GM23338 (cell line): Measurements from ENCODE around the gene ZNF70.

ENCODE experiments used
- CREB1 ChIP-seq: fragments of 250-450 bp; sonication (Bioruptor Pico); IDR thresholded peaks from 2 replicates; pipeline ENCODE4 v1.5.0; 2020; ENCODE audit warnings: low read depth, mild to moderate bottlenecking, moderate library complexity
- EZH2 ChIP-seq: fragments of 200-600 bp; sonication (generic); IDR thresholded peaks from one replicate; pipeline ENCODE4 v1.8.0; 2017; ENCODE audit warnings: antibody characterized with exemption, mild to moderate bottlenecking, low read depth; ENCODE audit not compliant: unreplicated experiment
- EZH2phosphoT487 ChIP-seq: fragments of 200-600 bp; sonication (generic); IDR thresholded peaks from one replicate; pipeline ENCODE4 v1.8.1; 2018; ENCODE audit warnings: antibody characterized with exemption; ENCODE audit not compliant: unreplicated experiment
- JUNB ChIP-seq: IDR thresholded peaks from one replicate; pipeline ENCODE4 v1.6.1; 2016; ENCODE audit warnings: antibody characterized with exemption; ENCODE audit not compliant: unreplicated experiment
- NANOG ChIP-seq: IDR thresholded peaks from 2 replicates; pipeline ENCODE4 v1.6.1; 2016; ENCODE audit warnings: antibody characterized with exemption, borderline replicate concordance
- POLR2AphosphoS5 ChIP-seq: IDR thresholded peaks from 2 replicates; pipeline ENCODE4 v1.6.1; 2016; ENCODE audit warnings: antibody characterized with exemption, low read depth
- ZNF114 ChIP-seq: fragments of 250-450 bp; sonication (Bioruptor Pico); IDR thresholded peaks from 2 replicates; pipeline ENCODE4 v1.5.0; 2020; ENCODE audit warnings: mild to moderate bottlenecking, moderate library complexity
- ZNF331 ChIP-seq: fragments of 250-450 bp; sonication (Bioruptor Pico); IDR thresholded peaks from 2 replicates; pipeline ENCODE4 v1.5.0; 2020; ENCODE audit warnings: low read depth, mild to moderate bottlenecking, moderate library complexity
- TF ChIP-seq, protein P1 (sequence below), 2 experiments: fragments of 200-600 bp in 1 of 2; sonication (generic) in 1 of 2; conservative IDR thresholded peaks; 2 replicates each; pipeline versions ENCODE4 v1.5.1 to v1.6.1; 2016 to 2017; ENCODE audit warnings: antibody characterized with exemption in 2 of 2, low read depth in 2 of 2, mild to moderate bottlenecking in 2 of 2, moderate library complexity in 1 of 2
- TF ChIP-seq, protein P2 (sequence below): IDR thresholded peaks from one replicate; pipeline ENCODE4 v1.6.1; 2018; ENCODE audit warnings: antibody characterized with exemption; ENCODE audit not compliant: unreplicated experiment

DNA sequence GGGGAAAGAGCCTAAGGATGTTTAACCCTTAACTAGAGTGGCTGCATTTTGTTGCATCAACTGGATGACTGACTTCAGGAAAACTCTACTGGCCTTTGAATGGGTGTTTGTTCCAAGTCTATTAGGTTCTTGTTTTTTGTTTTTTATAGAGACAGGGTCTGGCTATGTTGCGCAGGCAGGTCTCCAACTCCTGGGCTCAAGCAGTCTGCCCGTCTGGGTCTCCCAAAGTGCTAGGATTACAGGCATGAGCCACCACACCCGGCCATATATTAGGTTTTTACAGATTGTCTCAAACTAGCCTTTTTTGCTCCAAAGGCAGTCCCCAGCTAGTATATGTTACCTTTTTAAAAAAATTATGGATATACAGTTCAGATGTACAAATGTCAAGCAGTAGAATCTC lies 37.0 kb upstream of the ZNF70 start:
- TF ChIP-seq CREB1 (CRISPR knock-in tag) (no peak), EZH2phosphoT487 (no peak), EZH2 (no peak), POLR2AphosphoS5 (no peak), JUNB (no peak), NANOG (no peak), ZNF331 (CRISPR knock-in tag) (no peak), ZNF114 (CRISPR knock-in tag) (no peak)
- TF ChIP-seq, protein P1, sequence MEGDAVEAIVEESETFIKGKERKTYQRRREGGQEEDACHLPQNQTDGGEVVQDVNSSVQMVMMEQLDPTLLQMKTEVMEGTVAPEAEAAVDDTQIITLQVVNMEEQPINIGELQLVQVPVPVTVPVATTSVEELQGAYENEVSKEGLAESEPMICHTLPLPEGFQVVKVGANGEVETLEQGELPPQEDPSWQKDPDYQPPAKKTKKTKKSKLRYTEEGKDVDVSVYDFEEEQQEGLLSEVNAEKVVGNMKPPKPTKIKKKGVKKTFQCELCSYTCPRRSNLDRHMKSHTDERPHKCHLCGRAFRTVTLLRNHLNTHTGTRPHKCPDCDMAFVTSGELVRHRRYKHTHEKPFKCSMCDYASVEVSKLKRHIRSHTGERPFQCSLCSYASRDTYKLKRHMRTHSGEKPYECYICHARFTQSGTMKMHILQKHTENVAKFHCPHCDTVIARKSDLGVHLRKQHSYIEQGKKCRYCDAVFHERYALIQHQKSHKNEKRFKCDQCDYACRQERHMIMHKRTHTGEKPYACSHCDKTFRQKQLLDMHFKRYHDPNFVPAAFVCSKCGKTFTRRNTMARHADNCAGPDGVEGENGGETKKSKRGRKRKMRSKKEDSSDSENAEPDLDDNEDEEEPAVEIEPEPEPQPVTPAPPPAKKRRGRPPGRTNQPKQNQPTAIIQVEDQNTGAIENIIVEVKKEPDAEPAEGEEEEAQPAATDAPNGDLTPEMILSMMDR (conservative IDR thresholded peaks at IDR 0.05; ENCODE audit: low read depth in 2 of 2), result no peak
- TF ChIP-seq, protein P2, sequence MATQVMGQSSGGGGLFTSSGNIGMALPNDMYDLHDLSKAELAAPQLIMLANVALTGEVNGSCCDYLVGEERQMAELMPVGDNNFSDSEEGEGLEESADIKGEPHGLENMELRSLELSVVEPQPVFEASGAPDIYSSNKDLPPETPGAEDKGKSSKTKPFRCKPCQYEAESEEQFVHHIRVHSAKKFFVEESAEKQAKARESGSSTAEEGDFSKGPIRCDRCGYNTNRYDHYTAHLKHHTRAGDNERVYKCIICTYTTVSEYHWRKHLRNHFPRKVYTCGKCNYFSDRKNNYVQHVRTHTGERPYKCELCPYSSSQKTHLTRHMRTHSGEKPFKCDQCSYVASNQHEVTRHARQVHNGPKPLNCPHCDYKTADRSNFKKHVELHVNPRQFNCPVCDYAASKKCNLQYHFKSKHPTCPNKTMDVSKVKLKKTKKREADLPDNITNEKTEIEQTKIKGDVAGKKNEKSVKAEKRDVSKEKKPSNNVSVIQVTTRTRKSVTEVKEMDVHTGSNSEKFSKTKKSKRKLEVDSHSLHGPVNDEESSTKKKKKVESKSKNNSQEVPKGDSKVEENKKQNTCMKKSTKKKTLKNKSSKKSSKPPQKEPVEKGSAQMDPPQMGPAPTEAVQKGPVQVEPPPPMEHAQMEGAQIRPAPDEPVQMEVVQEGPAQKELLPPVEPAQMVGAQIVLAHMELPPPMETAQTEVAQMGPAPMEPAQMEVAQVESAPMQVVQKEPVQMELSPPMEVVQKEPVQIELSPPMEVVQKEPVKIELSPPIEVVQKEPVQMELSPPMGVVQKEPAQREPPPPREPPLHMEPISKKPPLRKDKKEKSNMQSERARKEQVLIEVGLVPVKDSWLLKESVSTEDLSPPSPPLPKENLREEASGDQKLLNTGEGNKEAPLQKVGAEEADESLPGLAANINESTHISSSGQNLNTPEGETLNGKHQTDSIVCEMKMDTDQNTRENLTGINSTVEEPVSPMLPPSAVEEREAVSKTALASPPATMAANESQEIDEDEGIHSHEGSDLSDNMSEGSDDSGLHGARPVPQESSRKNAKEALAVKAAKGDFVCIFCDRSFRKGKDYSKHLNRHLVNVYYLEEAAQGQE, result no peak
